DOHH2 (cell line): Measurements from ENCODE around the gene SH2D4B.

ENCODE experiments used
- CTCF ChIP-seq: fragments of 200-600 bp; sonication (generic); IDR thresholded peaks from one replicate; pipeline ENCODE4 v1.5.1; 2014; ENCODE audit warnings: antibody characterized with exemption, mild to moderate bottlenecking, low read depth, low read length; ENCODE audit not compliant: poor library complexity, severe bottlenecking
- EZH2phosphoT487 ChIP-seq: fragments of 200-600 bp; sonication (generic); IDR thresholded peaks from 2 replicates; pipeline ENCODE4 v1.6.1; 2017; ENCODE audit warnings: borderline replicate concordance, mild to moderate bottlenecking, antibody characterized with exemption, low read length, moderate library complexity, mixed read lengths

- no peak for TF ChIP-seq CTCF
- TF ChIP-seq EZH2phosphoT487: no peak
Measured at GRCh38 chr10:80646366-80646765, 108.7 kb downstream of the SH2D4B start.
